Activated CD8-positive, alpha-beta memory T cell treated with anti-CD3 and anti-CD28 coated beads, Interleukin-2, amount 10 ng/mL, durations not matched to agents 7 days and 5 days (primary cell): ENCODE results near the gene CASP1. TPM values are rescaled to one million over a fixed set of nuclear protein-coding genes. Genes with fewer than 3 reads are reported as not detected.
"Not testable (repeated sequence)": the region's sequence is repeated elsewhere in the genome, so short reads cannot be mapped to it uniquely, and the experiment has no call there.

ENCODE experiments used
- ATAC-seq: fragments of 150-1000 bp; cut with Tn5 transposase; one replicate; pipeline ENCODE4 v1.10.0; 2021; ENCODE audit warnings: moderate library complexity
- CTCF ChIA-PET: fragments of 350-600 bp; sonication (Branson Sonifier 250); formaldehyde crosslinking; loops from one replicate; lab custom pipeline; 2021; ENCODE audit warnings: antibody characterized with exemption; lab: Charles Lee
- DNase-seq: peaks from one replicate; pipeline ENCODE4 v3.0.0-alpha.2; 2020
- H3K27ac Mint-ChIP-seq: one replicate; pipeline ENCODE4 v1.8.0; 2021; ENCODE audit warnings: mild to moderate bottlenecking, mixed read lengths
- H3K27me3 Mint-ChIP-seq: one replicate; pipeline ENCODE4 v1.8.0; 2021; ENCODE audit warnings: mixed read lengths
- H3K36me3 Mint-ChIP-seq: one replicate; pipeline ENCODE4 v1.8.0; 2021; ENCODE audit warnings: mild to moderate bottlenecking, mixed read lengths
- H3K4me1 Mint-ChIP-seq: one replicate; pipeline ENCODE4 v1.8.0; 2021; ENCODE audit warnings: mixed read lengths
- H3K4me3 Mint-ChIP-seq: one replicate; pipeline ENCODE4 v1.8.0; 2021; ENCODE audit warnings: mild to moderate bottlenecking, moderate library complexity, mixed read lengths
- H3K9me3 Mint-ChIP-seq: one replicate; pipeline ENCODE4 v1.8.0; 2022; ENCODE audit warnings: low read depth, mixed read lengths
- total RNA-seq, 2 experiments: library from RNA; stranded (reverse); gene quantifications; one replicate each; pipeline ENCODE4 v1.2.3, GENCODE V29; 2021

CASP1 gene
- total RNA-seq, 2 experiments from 2014 or later, result 94.1 to 109 TPM

DNA sequence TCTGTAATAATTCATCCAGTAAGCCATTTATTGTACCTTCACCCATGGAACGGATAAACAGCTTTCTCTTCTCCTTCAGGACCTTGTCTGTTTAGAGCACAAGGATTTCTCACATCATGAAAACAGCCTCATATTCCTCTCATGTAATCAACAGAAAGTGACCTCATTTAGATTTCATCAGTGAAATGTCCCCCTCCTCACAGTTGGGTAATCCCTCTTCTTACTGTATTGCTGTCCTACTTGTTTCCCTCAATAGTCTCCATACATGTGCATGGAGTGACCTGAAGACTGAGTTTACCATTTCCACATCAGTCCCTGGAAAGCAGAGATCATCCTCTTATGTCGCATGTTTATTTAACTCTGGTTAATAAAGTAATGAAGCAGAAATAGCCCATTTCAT, 556 bp downstream of the CASP1 start:
- CTCF ChIA-PET, result interaction anchor here (0.9 to 1.6 kb wide), 3 partner anchors 9 to 88 kb away, joined by 3 to 6 read pairs (median 4); no protein-coding TSS in a partner anchor
- ATAC-seq, result not testable (repeated sequence)

DNA sequence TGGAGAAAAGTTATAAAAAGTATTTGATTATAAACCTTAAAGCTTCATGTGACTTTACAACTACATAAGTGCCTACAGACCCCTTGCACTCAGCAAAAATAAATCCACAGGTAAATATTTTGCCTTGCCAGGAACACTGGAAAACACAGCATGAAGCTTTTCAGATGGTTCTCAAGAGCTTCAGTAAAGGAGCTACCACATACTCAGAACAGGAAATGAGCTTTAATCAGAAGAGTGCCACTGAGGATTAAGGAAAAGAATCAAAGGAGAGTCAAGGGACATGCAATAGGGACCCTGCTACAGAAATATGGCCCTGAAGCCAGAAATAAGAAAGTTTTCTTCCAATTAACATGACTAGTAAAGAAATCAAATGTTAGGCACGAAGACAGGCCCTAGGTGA, 1.2 kb downstream of the CASP1 start:
- Mint-ChIP-seq H3K4me3 (peak overlapping the region; percentile 93), H3K36me3 (peaks cover 58% of the 10 kb centered on the region), H3K27me3 (no peaks in the 10 kb centered on the region), H3K4me1 (peaks cover 40% of the 10 kb centered on the region), H3K9me3 (no peaks in the 10 kb centered on the region), H3K27ac (peak overlapping the region; percentile 94)
- ATAC-seq (peak; percentile 54), DNase-seq (no peak)
- CTCF ChIA-PET, result interaction anchor here (0.9 to 1.6 kb wide), 3 partner anchors 10 to 87 kb away, joined by 3 to 6 read pairs (median 4); no protein-coding TSS in a partner anchor

More for the DNA sequence above, 556 bp downstream of the CASP1 start:
- DNase-seq, H3K27me3 Mint-ChIP-seq, H3K9me3 Mint-ChIP-seq: not testable (repeated sequence)
- Mint-ChIP-seq H3K4me1 (peaks cover 40% of the 10 kb centered on the region), H3K27ac (peak overlapping the region; percentile 94), H3K4me3 (peak overlapping the region; percentile 93), H3K36me3 (peaks cover 58% of the 10 kb centered on the region)

DNA sequence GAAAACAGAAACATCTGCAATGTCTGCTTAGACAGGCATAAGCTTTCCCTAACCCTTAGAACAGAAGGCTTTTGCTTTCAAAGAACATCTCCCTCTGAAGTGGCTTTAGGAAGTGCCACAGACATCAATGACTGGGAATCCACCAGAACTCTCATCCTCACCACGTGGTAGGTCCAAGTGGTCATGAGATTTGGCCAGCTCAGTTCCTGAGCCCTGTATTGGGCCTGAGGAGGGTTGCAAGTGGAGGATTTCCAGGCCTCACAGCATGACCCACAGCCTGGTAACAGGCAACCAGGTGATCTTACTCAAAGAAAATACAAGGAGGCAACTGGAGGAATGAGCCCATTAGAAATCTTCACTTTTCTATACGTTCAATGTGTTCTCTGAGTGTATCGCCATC, 1.6 kb downstream of the CASP1 start:
- DNase-seq (no peak), ATAC-seq (no peak)
- Mint-ChIP-seq H3K27ac (peak overlapping the region; percentile 94), H3K4me1 (peaks cover 44% of the 10 kb centered on the region), H3K9me3 (no peaks in the 10 kb centered on the region), H3K4me3 (peak overlapping the region; percentile 93), H3K27me3 (no peaks in the 10 kb centered on the region), H3K36me3 (peaks cover 58% of the 10 kb centered on the region)
- CTCF ChIA-PET, result interaction anchor here (0.9 to 1.6 kb wide), 3 partner anchors 10 to 86 kb away, joined by 3 to 6 read pairs (median 4); no protein-coding TSS in a partner anchor

DNA sequence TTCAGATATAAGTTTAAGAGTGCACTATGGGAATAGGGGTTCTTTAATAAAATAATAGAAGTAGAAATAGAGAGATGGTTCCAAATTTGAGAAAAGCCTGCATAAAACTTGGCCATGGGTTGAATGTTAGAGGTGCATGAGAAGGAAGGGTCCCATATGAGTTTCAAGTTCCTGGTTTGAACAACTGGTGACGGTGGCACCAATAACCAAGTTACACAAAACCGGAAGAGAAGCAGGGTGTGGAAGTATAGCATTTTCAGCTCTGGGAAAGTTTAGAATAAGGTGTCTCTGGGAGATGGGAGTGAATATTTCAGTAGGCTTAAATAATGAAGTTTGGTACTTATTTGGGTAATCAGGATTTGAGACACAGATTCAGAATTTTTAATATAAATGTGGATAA, 2.4 kb downstream of the CASP1 start:
- CTCF ChIA-PET, result interaction anchor here (1.6 kb wide), 1 partner anchor 31 kb away, joined by 6 read pairs; no protein-coding TSS in a partner anchor
- peak overlapping the region; percentile 68 for H3K4me3 Mint-ChIP-seq
- H3K27me3 Mint-ChIP-seq, result no peaks in the 10 kb centered on the region
- H3K27ac Mint-ChIP-seq, result peak overlapping the region; percentile 67
- peaks cover 48% of the 10 kb centered on the region for H3K4me1 Mint-ChIP-seq
- no peak for ATAC-seq
- H3K9me3 Mint-ChIP-seq, result no peaks in the 10 kb centered on the region
- no peak for DNase-seq
- peaks cover 56% of the 10 kb centered on the region for H3K36me3 Mint-ChIP-seq

DNA sequence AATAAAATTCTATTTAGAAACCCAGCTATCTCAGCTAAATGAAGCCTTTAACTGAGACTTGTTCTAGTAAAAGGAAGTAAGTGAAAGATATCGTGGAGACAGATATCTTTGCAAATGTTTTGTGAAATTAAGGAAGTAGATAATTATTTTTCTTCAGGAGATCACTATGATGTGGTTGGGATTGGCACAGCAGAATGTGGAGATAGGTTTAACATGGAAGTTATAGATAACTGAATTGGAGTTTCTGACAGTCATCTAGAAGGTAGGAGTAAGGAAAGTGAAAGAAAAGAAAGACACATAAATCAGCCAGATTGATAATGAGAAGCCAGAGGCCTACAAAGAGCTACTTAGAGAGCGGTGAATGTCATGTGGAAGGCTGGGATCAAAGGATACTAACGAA, 7.3 kb downstream of the CASP1 start:
- peak overlapping the region; percentile 53 for H3K4me3 Mint-ChIP-seq

DNA sequence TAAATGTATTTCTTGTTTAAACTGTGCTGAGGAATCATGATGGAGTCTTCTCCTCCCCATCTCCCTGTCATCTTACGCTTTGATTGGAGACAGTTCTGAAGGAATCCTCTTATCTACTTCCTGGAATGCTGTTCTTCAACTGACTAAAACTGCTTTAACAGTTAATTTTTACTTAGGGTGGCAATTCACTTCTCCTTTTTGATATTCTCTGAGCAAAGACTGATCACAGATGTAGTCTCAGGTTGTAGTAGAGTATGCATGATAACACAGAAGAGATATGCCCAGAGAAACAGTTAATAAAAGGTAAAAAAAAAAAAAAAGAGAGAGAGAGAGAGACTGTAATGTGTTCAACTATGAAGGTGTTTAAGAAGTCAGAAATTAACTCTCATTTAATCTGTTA, 10.6 kb downstream of the CASP1 start:
- Mint-ChIP-seq H3K4me3 (no peak overlapping the region), H3K36me3 (peaks cover 46% of the 10 kb centered on the region), H3K27ac (no peak overlapping the region), H3K9me3 (no peaks in the 10 kb centered on the region), H3K27me3 (no peaks in the 10 kb centered on the region), H3K4me1 (peaks cover 10% of the 10 kb centered on the region)
- DNase-seq, result no peak
- ATAC-seq, result no peak
- CTCF ChIA-PET, result no interaction called here

More for the DNA sequence above, 7.3 kb downstream of the CASP1 start:
- peak overlapping the region; percentile 63 for H3K27ac Mint-ChIP-seq
- no peaks in the 10 kb centered on the region for H3K9me3 Mint-ChIP-seq
- H3K27me3 Mint-ChIP-seq, result no peaks in the 10 kb centered on the region
- ATAC-seq, result no peak
- DNase-seq, result no peak
- H3K4me1 Mint-ChIP-seq, result peaks cover 27% of the 10 kb centered on the region
- peaks cover 74% of the 10 kb centered on the region for H3K36me3 Mint-ChIP-seq
- CTCF ChIA-PET, result interaction anchor here (1.2 kb wide), 1 partner anchor 15 kb away, joined by 4 read pairs; no protein-coding TSS in a partner anchor

DNA sequence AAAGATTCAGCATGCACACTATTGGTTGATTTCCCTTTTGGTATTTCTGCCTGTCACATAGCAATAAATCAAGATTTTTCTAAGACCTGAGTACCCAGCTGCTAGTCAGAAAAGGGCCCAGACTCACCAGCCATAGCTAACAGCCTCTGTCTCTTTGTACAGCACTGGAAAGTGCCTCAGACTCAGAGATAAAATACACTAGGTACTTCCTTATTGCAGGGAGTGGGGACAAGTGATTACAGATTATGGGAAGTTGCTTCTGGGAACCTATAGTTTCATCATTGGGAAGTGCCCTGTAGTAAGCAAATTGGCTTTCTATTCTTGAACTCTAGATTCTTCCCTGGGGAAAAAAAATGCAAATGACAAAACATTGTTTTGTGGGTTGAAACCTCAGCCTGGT, 11.9 kb downstream of the CASP1 start, which contains the start of gene CASP5:
TSS of gene CASP5 (minus strand) at position 166 of the 400 bp plus-strand sequence. CDS start at position 134, 32 bp downstream.
- no peak for ATAC-seq
- Mint-ChIP-seq H3K9me3 (no peaks in the 10 kb centered on the region), H3K27me3 (no peaks in the 10 kb centered on the region), H3K4me3 (no peak within 1 kb of the TSS), H3K4me1 (peaks cover 6% of the 10 kb centered on the region), H3K27ac (no peak within 1 kb of the TSS), H3K36me3 (peaks cover 35% of the 10 kb centered on the region)
- no peak for DNase-seq
- CTCF ChIA-PET, result no interaction called here

DNA sequence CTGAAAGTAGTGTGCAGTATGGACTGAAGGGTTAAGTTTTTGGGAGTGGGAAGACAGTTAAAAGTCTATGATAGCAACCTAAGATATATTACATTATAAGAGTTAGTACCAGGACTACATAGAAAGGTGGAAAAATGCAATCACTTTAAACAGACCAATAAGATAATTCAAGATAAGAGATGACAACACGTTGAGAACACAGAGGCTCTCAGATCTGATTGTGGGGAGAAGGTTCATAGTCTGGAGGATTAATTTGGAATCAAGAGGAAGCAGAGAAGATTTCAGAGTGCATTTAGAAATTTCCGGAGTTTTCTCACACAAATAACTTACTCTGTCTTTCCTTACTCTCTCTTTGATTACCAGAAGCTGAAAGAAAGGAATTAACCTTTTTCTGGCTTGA, 12.4 kb downstream of the CASP1 start:
- DNase-seq, result no peak
- CTCF ChIA-PET, result no interaction called here
- Mint-ChIP-seq H3K27ac (no peak overlapping the region), H3K36me3 (peaks cover 30% of the 10 kb centered on the region), H3K27me3 (no peaks in the 10 kb centered on the region), H3K4me1 (peaks cover 2% of the 10 kb centered on the region), H3K4me3 (no peak overlapping the region), H3K9me3 (no peaks in the 10 kb centered on the region)
- no peak for ATAC-seq

DNA sequence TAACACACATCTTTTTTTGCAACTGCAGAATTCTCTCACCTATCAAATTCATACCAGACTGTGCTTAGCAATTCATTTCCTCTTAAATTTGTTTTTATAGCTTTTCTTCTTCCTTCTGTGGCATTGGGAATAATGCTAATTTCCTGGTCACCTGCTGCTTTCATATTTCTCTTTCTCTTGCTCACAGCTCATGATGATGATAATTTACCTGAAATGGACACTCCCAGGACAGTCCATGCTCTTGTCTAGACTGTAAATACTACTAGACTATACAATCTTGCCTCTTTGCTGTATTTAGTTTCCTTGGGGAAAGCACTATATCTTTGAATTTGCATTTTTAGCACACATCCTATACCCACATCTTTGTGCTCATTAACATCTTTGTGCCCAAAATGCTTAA, 27.5 kb downstream of the CASP1 start:
- Mint-ChIP-seq H3K27ac (no peak overlapping the region), H3K27me3 (no peaks in the 10 kb centered on the region), H3K4me1 (no peaks in the 10 kb centered on the region), H3K36me3 (no peaks in the 10 kb centered on the region), H3K9me3 (no peaks in the 10 kb centered on the region), H3K4me3 (no peak overlapping the region)
- CTCF ChIA-PET, result no interaction called here
- DNase-seq (no peak), ATAC-seq (no peak)

DNA sequence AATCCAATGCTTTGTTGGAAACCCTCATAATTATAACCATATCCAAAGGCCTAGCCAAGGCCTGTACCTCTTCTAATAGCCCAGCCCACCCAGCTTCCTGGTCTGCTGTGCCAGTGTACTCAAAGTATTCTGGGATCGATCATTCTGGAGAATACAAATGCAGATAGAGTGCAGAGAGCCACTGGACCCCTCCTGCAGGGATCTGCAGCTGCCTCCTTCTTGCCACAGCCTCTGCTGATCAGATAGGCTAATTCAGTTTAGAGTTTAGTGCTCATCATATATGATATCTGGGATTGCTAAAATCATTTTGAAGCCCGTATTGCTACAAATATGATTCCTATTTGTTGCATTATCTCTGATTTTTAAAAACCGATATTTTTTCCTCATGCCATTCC, 29.5 kb downstream of the CASP1 start:
- ATAC-seq (no peak), DNase-seq (no peak)
- Mint-ChIP-seq H3K27me3 (no peaks in the 10 kb centered on the region), H3K36me3 (no peaks in the 10 kb centered on the region), H3K27ac (no peak overlapping the region), H3K4me3 (no peak overlapping the region), H3K4me1 (peaks cover 5% of the 10 kb centered on the region), H3K9me3 (no peaks in the 10 kb centered on the region)
- CTCF ChIA-PET, result no interaction called here

DNA sequence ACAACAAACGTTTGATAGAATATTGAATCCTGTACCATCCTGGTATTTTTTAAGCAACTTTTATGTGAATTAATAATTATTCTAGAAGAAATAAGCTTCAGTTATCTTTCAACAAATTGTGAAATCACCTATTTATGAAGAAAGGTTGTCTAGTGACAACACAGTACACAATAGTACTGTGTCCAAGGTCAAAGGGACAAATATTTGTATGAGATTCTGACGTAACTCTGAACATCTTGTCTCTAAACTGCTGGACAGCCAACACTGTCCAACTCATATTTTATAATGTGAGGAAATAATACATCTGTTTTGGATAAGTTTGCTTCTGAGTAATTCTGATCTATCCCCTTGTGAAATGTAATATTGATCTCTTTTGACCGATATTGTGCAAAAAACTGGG, 30.9 kb downstream of the CASP1 start:
- peaks cover 5% of the 10 kb centered on the region for H3K4me1 Mint-ChIP-seq
- no peaks in the 10 kb centered on the region for H3K36me3 Mint-ChIP-seq
- H3K4me3 Mint-ChIP-seq, result no peak overlapping the region
- ATAC-seq (no peak), DNase-seq (no peak)
- no peaks in the 10 kb centered on the region for H3K27me3 Mint-ChIP-seq
- CTCF ChIA-PET, result no interaction called here
- H3K9me3 Mint-ChIP-seq, result no peaks in the 10 kb centered on the region
- no peak overlapping the region for H3K27ac Mint-ChIP-seq

DNA sequence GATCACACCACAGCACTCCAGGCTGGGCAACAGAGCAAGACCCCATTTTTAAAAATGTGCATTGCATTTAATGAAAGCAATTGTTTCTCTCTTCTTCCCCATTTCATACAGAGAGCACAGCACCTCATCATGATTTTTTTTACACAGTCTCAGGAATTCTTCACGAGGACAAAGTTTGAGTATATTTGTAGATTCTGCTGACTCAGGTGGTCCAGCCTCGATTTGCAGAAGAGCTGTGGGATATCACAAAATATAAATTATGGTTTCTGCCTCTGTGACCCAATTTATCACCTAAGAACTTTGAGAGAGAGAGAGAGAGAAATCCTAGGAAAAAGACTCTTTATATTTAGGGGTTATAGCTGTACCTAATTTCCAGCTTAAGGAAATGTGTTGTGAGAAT, 31.8 kb downstream of the CASP1 start:
- DNase-seq (no peak), ATAC-seq (no peak)
- Mint-ChIP-seq H3K4me1 (peaks cover 5% of the 10 kb centered on the region), H3K9me3 (no peaks in the 10 kb centered on the region), H3K27ac (no peak overlapping the region), H3K27me3 (no peaks in the 10 kb centered on the region), H3K4me3 (no peak overlapping the region), H3K36me3 (no peaks in the 10 kb centered on the region)
- CTCF ChIA-PET, result no interaction called here

DNA sequence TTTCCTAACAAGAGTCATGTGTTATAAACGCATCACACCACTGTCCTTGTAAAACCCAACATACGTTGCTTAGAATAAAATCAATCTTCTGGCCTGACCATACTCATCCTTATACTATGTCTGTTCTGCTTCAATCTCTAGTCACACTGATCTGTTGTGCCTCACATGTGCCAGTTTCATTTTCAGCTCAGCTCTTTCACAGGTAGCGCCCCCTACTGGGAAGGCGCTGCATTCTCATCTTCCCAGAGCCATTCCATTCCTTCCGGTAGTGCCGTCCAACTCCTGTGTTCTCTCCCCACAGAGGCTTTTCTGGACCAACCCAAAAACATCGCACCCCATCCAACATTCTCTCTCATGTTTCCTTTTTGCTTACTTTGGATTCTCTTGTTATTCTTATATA, 34.1 kb downstream of the CASP1 start:
- Mint-ChIP-seq H3K27me3 (no peaks in the 10 kb centered on the region), H3K9me3 (no peaks in the 10 kb centered on the region)
- CTCF ChIA-PET, result interaction anchor here (1.5 kb wide), 1 partner anchor 33 kb away, joined by 6 read pairs; no protein-coding TSS in a partner anchor

DNA sequence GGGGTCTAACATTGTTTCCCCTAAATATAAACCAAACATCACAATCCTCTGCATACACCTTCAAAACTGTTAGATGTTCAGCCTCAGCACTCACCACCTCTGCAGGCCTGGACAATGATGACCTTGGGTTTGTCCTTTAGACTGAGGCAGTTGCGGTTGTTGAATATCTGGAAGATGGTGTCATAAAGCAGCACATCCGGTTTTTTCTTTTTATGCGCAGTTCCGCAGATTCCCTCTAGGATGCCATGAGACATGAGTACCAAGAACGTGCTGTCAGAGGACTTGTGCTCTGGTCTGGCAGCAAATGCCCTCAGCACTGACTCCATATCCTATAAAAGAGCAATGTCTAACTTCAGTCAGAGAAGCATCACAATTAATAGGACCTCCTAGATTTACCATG, 34.8 kb downstream of the CASP1 start:
- no peaks in the 10 kb centered on the region for H3K36me3 Mint-ChIP-seq
- CTCF ChIA-PET, result interaction anchor here (1.5 kb wide), 1 partner anchor 33 kb away, joined by 6 read pairs; no protein-coding TSS in a partner anchor
- peaks cover 5% of the 10 kb centered on the region for H3K4me1 Mint-ChIP-seq
- H3K27ac Mint-ChIP-seq, result no peak overlapping the region
- DNase-seq (no peak), ATAC-seq (no peak)
- H3K4me3 Mint-ChIP-seq, result no peak overlapping the region
- H3K27me3 Mint-ChIP-seq, result no peaks in the 10 kb centered on the region
- no peaks in the 10 kb centered on the region for H3K9me3 Mint-ChIP-seq

More for the DNA sequence above, 34.1 kb downstream of the CASP1 start:
- H3K4me3 Mint-ChIP-seq, result no peak overlapping the region
- H3K36me3 Mint-ChIP-seq, result no peaks in the 10 kb centered on the region
- ATAC-seq (peak; percentile 80), DNase-seq (peak; percentile 60)
- H3K27ac Mint-ChIP-seq, result no peak overlapping the region
- H3K4me1 Mint-ChIP-seq, result peaks cover 5% of the 10 kb centered on the region
